ENCODE measurements around the gene MAP4K4.

Gene MAP4K4

GRCh38 chr2:101723371-101724124 lies 26.0 kb downstream of the MAP4K4 start:
- DNase-seq (ENCODE audit: low spot score): no peak

GRCh38 chr2:101724125-101724474 lies 26.6 kb downstream of the MAP4K4 start:
- no peak for DNase-seq (ENCODE audit: low spot score)

DNA sequence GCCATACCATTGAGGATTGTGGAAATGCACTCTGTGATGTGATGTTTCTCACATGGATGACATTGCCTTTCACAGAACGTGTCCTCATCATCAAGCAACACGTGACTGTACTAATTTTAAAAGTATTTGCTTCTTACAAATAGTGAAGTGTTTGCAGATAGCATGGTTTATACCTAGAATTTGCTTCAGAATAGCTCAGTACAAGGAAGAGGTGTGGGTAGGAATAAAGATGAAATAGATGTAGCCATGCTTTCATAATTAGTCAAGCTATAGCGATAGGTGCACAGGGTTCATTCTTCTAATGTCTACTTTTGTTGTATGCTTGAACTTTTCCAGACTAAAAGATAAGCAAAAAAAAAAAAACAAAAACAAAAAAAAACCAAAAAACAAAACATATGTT lies 27.5 kb downstream of the MAP4K4 start:
- DNase-seq (ENCODE audit: low spot score): no peak

DNA sequence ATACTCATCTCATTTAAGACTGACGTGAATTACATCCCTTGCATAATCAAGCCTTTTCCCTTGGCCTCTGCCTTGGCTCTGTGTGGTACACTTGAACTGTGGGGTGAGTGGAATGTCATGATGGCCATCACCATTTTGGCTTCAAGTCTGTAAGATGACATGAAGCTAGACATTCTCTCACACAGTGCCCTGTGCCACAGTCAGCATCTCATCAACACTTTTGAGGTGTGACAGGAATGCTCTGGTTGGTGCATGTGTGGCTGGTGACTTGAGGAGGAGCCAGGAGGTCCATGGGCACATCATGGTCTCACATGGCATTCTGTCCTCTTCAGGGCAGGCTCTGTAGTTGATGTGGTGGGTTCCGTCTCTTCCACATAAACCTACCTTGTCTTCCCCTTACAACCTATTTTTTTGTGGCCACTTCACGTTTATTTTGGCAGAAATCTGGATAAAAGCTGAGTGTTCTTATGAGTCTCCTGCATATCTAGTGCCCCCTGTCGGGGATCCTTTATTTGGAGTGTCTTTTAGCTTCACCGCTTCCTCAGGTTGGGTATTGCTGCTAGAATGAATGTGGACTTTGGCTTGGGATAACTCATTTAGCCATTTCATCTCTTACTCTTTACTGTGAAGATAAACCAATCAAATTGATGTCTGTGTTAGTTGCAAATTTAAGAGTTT lies 28.1 kb downstream of the MAP4K4 start:
- no peak for DNase-seq (ENCODE audit: low spot score)

DNA sequence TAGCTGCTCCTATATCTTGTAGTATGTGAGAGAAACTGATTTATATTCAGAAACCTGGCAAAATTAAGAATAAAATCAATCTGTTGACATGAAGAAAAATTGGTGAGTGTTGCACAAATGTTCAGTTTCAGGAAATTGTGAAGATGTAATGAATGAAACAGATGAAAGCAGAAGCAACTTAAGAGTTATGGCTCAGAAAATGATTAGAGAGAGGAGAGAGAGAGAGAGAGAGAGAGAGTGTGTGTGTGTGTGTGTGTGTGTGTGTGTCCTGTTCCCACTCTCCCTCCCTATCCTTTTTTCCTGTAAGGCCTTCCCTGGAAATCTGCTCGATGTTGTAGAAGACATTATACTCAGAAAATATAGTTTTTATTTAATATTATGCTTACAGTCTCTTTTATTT lies 31.4 kb downstream of the MAP4K4 start:
- no peak for DNase-seq (ENCODE audit: low spot score)

DNA sequence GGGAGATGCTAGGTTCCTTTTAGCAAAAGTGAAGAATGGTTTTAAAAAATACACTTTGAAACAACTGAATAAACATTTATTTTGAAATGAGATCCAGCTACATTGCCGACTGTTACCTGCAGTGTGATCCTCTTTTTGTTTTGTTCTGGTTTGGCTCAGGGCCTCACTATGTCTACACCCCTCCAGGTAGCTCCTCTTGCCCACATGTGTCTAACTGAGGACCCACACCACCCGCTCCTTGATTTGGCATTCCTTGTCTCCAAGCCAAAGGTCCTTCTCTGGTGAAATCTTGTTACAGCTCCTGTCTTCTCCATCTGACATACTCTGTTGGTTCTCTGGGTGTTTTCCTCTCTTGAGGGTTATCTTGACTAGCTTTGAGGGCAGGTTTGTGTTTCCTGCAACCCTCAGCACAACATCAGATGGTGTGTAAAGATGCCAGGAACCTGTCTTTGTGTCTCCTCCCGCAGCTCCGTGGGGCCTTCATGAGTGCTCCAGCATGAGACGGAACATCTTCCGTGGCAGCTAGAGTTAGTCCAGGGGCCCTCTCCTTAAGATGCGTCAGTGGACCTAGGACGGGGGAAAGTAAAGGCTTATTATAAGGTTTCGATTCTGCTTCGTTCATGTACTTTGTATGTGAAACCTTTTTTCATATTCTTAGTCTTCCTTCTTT lies 32.1 kb downstream of the MAP4K4 start:
- no peak for DNase-seq (ENCODE audit: low spot score)

- no peak for DNase-seq (ENCODE audit: low spot score)
These were observed 33.9 kb downstream of the MAP4K4 start for GRCh38 chr2:101731221-101732054.

DNA sequence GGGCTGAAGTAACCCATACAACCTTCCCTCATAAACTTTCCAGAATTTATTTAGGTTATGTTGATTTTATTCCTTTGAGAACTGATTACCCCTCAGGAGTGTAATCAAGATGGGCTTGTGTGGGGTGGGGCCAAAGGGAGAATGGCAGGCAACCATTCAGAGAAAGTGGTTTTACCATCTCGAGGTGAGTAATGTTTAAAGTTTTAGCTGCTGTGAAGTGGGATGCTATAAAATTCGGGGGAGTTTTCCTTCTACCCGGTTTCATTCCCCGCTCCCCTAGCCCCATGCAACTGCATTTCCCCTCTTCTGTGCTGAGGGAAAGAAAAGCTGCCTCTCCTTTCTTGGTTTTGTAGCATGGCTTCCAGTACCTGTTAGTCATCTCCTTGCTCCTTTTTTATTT lies 34.7 kb downstream of the MAP4K4 start:
- DNase-seq (ENCODE audit: low spot score): no peak

GRCh38 chr2:101732773-101733256 lies 35.3 kb downstream of the MAP4K4 start:
- no peak for DNase-seq (ENCODE audit: low spot score)

DNA sequence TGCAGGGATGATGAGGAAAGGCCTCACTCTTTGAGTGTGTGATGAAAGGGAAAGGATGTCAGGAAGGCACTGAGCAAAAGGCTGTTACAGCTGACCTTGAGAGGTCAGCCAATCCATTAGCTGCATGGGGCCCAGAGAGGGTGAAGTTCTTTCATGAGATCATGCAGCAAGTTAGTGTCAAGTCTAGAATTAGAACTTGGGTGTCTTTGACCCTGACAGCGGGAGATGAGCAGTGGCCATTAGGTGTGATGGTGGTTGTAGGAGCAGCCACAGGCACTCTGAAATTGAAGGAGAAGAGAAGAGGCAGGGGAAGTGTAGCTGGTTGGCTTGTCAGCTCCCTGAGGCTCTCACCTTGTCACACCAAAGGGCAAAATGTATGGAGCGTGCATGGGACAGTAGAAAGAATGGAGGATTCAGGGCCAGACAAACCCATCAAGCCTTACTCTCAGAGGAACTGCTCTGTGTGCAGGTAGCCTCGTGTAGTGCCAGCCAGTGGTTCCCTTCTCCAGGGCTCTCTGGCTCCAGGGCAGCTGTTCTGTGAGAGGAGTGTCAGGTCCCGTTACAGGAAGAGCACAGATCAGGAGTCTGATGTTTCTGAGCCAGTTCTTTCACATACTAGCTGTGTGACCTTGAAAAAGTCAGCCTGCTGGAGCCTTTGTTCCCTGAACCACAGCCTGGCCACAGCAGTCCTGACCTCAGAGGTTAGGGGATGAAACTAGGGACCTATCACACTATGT lies 35.9 kb downstream of the MAP4K4 start:
- no peak for DNase-seq (ENCODE audit: low spot score)

GRCh38 chr2:101734505-101735165 lies 37.1 kb downstream of the MAP4K4 start:
- DNase-seq (ENCODE audit: low spot score): no peak

GRCh38 chr2:101735166-101735533 lies 37.6 kb downstream of the MAP4K4 start:
- DNase-seq (ENCODE audit: low spot score): no peak

DNA sequence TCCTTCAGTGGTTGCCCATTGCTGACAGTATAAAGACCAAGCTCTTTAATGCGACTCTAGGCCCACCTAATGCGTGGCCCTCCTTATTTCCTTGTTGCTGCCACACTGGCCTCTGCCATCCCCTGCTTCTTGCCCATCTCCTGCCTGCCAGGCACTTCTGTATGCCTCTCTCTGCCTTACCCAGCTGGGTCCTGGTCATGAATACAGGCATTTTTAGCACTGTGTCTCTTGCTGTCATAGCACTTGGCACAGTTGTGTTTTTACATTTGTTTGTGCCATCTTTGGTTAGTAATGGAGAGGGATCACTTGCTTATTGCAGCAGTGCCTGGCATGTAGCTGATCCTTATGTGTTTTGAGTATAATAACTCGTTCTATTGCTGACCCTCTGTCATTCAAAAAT lies 38.7 kb downstream of the MAP4K4 start:
- DNase-seq (ENCODE audit: low spot score): no peak

DNA sequence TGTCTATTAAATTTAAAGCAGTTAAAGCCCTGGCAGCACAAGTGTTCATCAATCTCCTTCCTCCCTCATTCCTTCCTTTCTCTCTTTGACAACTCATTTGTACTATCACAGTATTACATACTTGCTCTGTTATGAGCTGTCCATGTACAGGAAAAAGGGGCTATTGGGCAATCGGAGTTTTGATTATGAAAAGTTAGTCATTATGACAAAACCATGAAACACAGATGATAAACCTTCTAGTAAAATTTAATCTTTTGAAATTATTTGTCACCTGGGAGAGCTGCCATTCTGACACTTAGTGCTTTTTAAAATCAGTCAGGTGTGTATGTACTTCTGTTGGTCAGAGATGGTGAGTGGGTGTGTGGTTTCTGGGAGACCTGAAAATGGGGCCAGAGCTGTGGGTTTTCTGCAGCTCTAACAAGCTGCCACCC lies 39.4 kb downstream of the MAP4K4 start:
- no peak for DNase-seq (ENCODE audit: low spot score)

GRCh38 chr2:101737478-101738255 lies 40.2 kb downstream of the MAP4K4 start:
- DNase-seq (ENCODE audit: low spot score): no peak

- DNase-seq (ENCODE audit: low spot score): no peak
These were observed 41.1 kb downstream of the MAP4K4 start for GRCh38 chr2:101738649-101739048.

- no peak for DNase-seq (ENCODE audit: low spot score)
These were observed 43.1 kb downstream of the MAP4K4 start for GRCh38 chr2:101740555-101740964.

DNA sequence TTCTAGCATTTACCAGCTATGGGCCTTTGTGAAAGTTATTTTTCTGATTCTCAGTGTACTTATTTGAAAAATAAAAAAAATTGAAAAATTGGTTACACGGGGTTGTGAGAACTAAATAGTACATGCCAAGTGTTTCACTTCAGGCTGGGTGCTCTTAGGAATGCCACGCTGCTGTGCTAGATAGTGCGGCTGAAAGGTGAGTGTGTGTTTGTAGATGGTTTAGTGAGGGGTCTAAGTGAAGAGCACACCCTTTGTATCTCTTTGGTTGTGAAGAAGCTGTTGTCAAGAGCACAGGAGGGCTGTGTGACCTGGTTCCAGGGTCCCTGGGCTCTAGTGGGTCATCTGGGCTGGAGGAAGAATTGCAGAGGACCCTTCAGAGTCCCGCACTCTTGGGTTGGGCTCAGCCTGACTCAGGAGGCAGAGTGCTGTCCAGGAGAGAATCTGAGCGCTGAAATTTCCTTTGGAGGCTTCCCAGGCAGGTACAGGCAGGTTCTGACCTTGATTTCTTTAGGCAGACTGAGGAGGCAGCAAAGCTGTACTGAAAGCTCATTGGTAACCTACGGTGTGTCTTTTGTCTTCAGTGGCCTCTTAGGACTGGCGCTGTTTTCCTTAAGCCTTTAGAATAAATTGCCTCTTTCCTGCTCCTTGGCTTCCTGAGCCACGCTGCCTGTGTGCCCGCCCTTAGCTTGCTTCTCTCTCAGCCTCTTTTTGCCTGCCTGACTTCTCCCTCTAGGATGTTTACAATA lies 44.4 kb downstream of the MAP4K4 start:
- no peak for DNase-seq (ENCODE audit: low spot score)

GRCh38 chr2:101742547-101742946 lies 45.0 kb downstream of the MAP4K4 start:
- no peak for DNase-seq (ENCODE audit: low spot score)
